ENCODE results near the gene MEOX1. TPM values are rescaled to one million over a fixed set of nuclear protein-coding genes. Genes with fewer than 3 reads are reported as not detected.

Gene MEOX1
- total and polyA plus RNA-seq, 2 of the 13 experiments (the other 11 are each of a cell fraction or from before 2014, with no cell fraction given), result not detected

GRCh38 chr17:43694081-43694870 is 32.6 kb upstream of the MEOX1 start (continued):
- TF ChIP-seq ZBTB44 (CRISPR knock-in tag; IDR thresholded peaks at IDR 0.05), result no peak
- TF ChIP-seq CREB1 (IDR thresholded peaks at IDR 0.05), result no peak
- TF ChIP-seq CREB1 (CRISPR knock-in tag; IDR thresholded peaks at IDR 0.05), result no peak
- TF ChIP-seq ZSCAN29 (CRISPR knock-in tag; conservative IDR thresholded peaks at IDR 0.05), result no peak
- no peak for TF ChIP-seq ZNF570 (CRISPR knock-in tag; IDR thresholded peaks at IDR 0.05; ENCODE audit: borderline replicate concordance)
- no peak for TF ChIP-seq ZNF75D (CRISPR knock-in tag; IDR thresholded peaks at IDR 0.05; ENCODE audit: borderline replicate concordance)
- no peak for TF ChIP-seq ZNF557 (CRISPR knock-in tag; IDR thresholded peaks at IDR 0.05)
- TF ChIP-seq PRDM10 (CRISPR knock-in tag; IDR thresholded peaks at IDR 0.05; ENCODE audit: low read depth), result no peak
- TF ChIP-seq ARNT (IDR thresholded peaks at IDR 0.05), result no peak
- no peak for TF ChIP-seq JUNB (CRISPR knock-in tag; IDR thresholded peaks at IDR 0.05; ENCODE audit: borderline replicate concordance)
- 0 out of 2 replicates have a peak, but pooled peaks have one; percentile 38 for TF ChIP-seq ETV5 (CRISPR knock-in tag; IDR thresholded peaks at IDR 0.05; ENCODE audit: borderline replicate concordance)
- no peak for TF ChIP-seq ZBTB43 (CRISPR knock-in tag; conservative IDR thresholded peaks at IDR 0.05)
- no peak for TF ChIP-seq FOXP1 (IDR thresholded peaks at IDR 0.05)
- TF ChIP-seq FOXP1 (CRISPR knock-in tag; IDR thresholded peaks at IDR 0.05), result no peak
- no peak for TF ChIP-seq CENPX (CRISPR knock-in tag; IDR thresholded peaks at IDR 0.05)
- no peak for TF ChIP-seq ZNF569 (CRISPR knock-in tag; IDR thresholded peaks at IDR 0.05; ENCODE audit: borderline replicate concordance)
- no peak for TF ChIP-seq ETV6 (CRISPR knock-in tag; conservative IDR thresholded peaks at IDR 0.05)
- TF ChIP-seq ZNF343 (CRISPR knock-in tag; IDR thresholded peaks at IDR 0.05), result no peak
- no peak for TF ChIP-seq ZNF24 (IDR thresholded peaks at IDR 0.05)
- no peak for TF ChIP-seq ZNF549 (CRISPR knock-in tag; IDR thresholded peaks at IDR 0.05)
- no peak for TF ChIP-seq ZKSCAN8 (CRISPR knock-in tag; IDR thresholded peaks at IDR 0.05; ENCODE audit: borderline replicate concordance)
- TF ChIP-seq ZBTB42 (CRISPR knock-in tag; IDR thresholded peaks at IDR 0.05), result no peak
